NCI-H1417 treated with DMSO at 0.1 percent for 48 hours (cell line): Measurements from ENCODE around the gene MVP.

Experiments
- DNase-seq: peaks from one replicate; lab custom pipeline; 2025; lab: John Stamatoyannopoulos, UW

The MVP gene

DNA sequence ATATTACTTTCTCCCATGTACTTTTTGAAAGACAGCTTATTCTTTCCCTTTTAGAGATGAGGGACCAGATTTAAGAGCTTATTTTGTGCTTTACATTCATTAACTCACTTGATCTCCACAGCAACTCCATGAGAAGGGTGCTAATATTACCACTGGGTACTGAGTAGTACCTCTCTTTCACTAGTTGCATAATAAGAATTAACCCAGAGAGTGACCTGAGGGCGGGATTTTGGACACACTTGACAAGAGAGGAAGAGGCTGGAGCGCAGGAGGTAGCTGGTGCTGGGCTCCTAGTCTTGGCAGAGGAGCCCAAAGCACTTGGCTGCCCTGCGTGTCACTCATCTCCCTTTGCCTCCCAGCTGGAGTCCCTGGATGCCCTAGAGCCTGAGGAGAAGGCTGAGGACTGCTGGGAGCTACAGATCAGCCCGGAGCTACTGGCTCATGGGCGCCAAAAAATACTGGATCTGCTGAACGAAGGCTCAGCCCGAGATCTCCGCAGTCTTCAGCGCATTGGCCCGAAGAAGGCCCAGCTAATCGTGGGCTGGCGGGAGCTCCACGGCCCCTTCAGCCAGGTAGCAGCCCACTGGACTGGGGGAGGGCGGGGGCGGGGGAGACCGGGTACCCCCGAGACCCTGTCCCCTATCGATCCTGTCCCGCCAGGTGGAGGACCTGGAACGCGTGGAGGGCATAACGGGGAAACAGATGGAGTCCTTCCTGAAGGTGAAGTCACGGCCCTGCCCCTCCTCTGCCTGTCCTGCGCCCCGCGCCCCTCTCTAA is 15.6 kb upstream of the MVP start:
- no peak for DNase-seq

GRCh38 chr16:29805232-29806098 is 14.8 kb upstream of the MVP start:
- DNase-seq, result peak; percentile 79

- peak; percentile 79 for DNase-seq
Measured at GRCh38 chr16:29806099-29806579, 14.1 kb upstream of the MVP start, which contains the start of gene MAZ. MAZ (plus strand) TSS chr16:29806529; CDS start chr16:29806702, 173 bp downstream.

- peak; percentile 35 for DNase-seq
Measured at GRCh38 chr16:29806641-29807425, 13.4 kb upstream of the MVP start.

GRCh38 chr16:29807426-29808218 is 12.6 kb upstream of the MVP start:
- no peak for DNase-seq

DNA sequence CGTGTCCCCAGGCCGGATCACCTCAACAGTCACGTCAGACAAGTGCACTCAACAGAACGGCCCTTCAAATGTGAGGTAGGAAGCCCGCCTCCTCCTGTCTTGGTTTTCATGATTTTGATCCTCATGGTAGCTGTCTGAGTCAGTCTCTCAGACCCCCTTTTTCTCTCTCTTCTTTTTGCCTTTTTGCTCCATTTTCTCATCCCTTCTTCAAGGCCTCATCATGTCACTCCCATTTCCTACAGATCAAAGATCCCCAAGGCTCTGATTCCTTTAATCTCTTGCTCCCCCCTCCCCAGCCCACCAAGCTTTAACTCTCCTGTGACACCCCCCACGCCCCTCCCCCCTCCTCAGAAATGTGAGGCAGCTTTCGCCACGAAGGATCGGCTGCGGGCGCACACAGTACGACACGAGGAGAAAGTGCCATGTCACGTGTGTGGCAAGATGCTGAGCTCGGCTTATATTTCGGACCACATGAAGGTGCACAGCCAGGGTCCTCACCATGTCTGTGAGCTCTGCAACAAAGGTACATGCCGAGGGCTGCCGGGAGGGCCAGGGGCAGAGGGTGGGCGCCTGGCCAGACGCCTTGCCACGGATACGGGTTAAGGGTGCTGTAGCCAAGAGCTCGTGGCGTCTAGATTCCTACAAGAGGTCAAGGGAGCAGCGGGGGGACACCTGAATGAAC is 11.9 kb upstream of the MVP start:
- no peak for DNase-seq

GRCh38 chr16:29809031-29809747 is 11.1 kb upstream of the MVP start:
- no peak for DNase-seq

- no peak for DNase-seq
Measured at GRCh38 chr16:29809850-29810698, 10.2 kb upstream of the MVP start.

DNA sequence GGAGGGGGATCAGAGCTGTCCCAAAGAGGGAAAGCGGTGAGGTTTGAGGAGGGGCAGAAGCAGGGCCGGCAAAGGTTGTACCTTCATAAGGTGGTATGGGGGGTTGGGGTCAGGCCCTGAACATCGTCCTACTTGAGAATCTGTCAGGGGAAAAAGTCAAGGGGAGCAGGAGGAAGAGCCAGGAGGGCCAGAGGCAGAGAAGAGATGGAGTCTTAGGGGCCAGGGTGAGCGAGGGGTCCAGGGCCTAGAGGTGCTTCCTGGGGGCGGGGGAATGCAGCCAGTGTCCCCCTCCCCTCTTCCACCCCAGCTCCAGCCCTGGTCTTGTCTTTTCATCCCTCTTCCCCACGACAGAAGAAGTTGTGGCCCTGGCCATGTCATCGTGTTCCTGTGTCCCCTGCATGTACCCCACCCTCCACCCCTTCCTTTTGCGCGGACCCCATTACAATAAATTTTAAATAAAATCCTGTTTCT is 9.5 kb upstream of the MVP start:
- no peak for DNase-seq

GRCh38 chr16:29811170-29811895 is 8.9 kb upstream of the MVP start:
- DNase-seq, result peak; percentile 45

DNA sequence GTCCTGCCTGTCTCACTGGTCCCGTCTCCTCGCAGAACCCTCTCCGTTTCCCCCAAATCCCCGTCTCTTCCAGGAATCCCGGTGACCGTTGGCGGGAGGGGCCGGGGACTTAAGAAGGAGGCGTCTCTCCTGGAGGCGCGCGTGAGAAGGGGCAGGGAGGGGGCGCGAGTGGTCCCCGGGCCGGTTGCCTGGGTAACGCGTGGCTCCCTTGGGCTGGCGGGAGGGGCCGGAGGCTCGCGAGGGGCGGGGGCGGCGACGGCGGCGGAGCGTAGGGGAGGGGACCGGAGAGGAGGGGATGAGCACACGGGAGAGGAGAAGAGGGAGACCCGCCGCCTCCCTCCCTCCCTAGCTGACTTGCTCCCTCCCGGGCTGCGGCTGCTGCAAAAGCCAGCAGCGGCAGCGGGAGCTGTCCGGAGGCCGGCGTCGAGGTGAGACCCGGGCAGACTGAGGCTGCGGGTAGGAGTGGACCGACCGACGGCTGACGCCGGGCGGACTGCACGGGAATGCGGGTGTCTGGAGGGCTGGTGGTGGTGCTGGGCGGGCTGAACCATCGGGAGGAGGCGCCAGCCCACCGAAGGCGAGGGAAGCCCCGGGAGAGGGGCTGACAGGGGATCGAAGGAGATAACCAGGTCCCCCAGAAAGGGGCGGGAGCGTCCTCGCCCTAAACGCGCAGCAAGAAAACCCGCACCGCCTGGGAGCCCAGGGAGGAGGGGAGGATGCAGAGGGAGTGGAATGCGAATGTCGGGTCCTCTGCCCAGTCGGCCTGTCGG is 8.2 kb upstream of the MVP start, which contains the start of gene PRRT2:
Gene PRRT2, plus strand, starts transcription at position 298 of the 770 bp plus-strand sequence. CDS start 862 bp downstream, outside the sequence.
- peak; percentile 17 for DNase-seq

DNA sequence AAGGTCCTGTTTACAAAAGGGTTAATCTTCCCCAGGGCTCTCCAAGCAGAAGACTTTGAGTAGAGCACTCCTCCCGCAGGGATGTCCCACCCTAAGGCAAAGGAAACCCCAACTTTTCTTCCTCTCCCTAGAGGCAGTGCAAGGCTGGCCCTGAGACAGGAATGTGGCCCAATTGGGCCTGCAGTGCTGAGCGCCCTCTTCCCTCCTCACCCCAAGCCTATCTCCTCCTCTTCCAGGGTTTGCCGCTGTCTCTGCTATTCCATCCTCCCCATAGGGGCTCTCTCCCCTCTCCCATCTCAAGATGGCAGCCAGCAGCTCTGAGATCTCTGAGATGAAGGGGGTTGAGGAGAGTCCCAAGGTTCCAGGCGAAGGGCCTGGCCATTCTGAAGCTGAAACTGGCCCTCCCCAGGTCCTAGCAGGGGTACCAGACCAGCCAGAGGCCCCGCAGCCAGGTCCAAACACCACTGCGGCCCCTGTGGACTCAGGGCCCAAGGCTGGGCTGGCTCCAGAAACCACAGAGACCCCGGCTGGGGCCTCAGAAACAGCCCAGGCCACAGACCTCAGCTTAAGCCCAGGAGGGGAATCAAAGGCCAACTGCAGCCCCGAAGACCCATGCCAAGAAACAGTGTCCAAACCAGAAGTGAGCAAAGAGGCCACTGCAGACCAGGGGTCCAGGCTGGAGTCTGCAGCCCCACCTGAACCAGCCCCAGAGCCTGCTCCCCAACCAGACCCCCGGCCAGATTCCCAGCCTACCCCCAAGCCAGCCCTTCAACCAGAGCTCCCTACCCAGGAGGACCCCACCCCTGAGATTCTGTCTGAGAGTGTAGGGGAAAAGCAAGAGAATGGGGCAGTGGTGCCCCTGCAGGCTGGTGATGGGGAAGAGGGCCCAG is 7.3 kb upstream of the MVP start:
- DNase-seq, result no peak

- no peak for DNase-seq
Measured at GRCh38 chr16:29813644-29814562, 6.4 kb upstream of the MVP start.

DNA sequence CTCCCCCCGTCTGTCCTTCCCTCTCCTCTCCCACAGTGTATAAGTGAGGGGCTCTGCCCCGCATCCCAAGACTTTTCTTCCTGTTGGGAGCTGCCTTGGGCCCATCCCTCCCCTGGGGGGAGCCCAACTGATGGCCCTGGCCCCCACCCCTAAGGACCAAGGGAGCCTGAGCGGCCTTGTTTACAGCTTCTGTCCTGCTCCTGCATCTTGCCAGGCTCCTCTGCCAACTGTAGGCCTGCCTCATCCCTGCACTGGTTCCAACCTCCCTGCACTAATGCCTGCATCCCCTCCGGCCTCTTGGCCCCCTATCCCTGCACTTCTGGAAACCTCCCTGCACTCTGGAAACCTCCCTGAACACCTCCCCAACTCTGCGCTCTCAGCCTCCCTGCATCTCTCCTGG is 5.7 kb upstream of the MVP start:
- no peak for DNase-seq

- no peak for DNase-seq
Measured at GRCh38 chr16:29815032-29815721, 5.1 kb upstream of the MVP start.
